SJSA1 (cell line): Measurements from ENCODE around the gene SLC17A7. TPM values are rescaled to one million over a fixed set of nuclear protein-coding genes. Genes with fewer than 3 reads are reported as not detected.

Source experiments
- DNase-seq, 2 experiments: peaks; one replicate each; pipeline ENCODE4 v3.0.0-alpha.2; 2015 to 2020; ENCODE audit warnings: low spot score in 2 of 2, low read depth in 1 of 2
- H3K27ac ChIP-seq: fragments of 250-450 bp; sonication (Bioruptor Pico); 2 replicates; pipeline ENCODE4 v1.5.1; 2020; ENCODE audit warnings: mild to moderate bottlenecking, moderate library complexity
- H3K27me3 ChIP-seq: fragments of 250-450 bp; sonication (Bioruptor Pico); replicated peaks from 2 replicates; pipeline ENCODE4 v1.5.1; 2020; ENCODE audit warnings: mild to moderate bottlenecking, moderate library complexity
- H3K36me3 ChIP-seq: fragments of 250-450 bp; sonication (Bioruptor Pico); 2 replicates; pipeline ENCODE4 v1.5.1; 2020; ENCODE audit warnings: mild to moderate bottlenecking
- H3K4me1 ChIP-seq: fragments of 250-450 bp; sonication (Bioruptor Pico); replicated peaks from 2 replicates; pipeline ENCODE4 v1.6.1; 2021; ENCODE audit warnings: mild to moderate bottlenecking
- H3K4me3 ChIP-seq: fragments of 250-450 bp; sonication (Bioruptor Pico); 2 replicates; pipeline ENCODE4 v1.5.1; 2020; ENCODE audit warnings: mild to moderate bottlenecking
- H3K9me3 ChIP-seq: fragments of 250-450 bp; sonication (Bioruptor Pico); replicated peaks from 2 replicates; pipeline ENCODE4 v1.5.1; 2020; ENCODE audit warnings: mild to moderate bottlenecking
- total RNA-seq: library from RNA; depleted of rRNA; stranded (reverse); fragments of >200 nt; shearing (Covaris generic); gene quantifications from 2 replicates; pipeline ENCODE4 v1.2.3, GENCODE V29; 2014

The SLC17A7 gene
- total RNA-seq, 1 experiment from 2014 or later: not detected

- Histone ChIP-seq H3K27me3 (peaks cover 94% of the 10 kb centered on the region), H3K4me3 (no peak overlapping the region), H3K27ac (no peak overlapping the region), H3K9me3 (peaks cover 2% of the 10 kb centered on the region; the same call in 1 of the 2 replicates), H3K36me3 (no peaks in the 10 kb centered on the region), H3K4me1 (peaks cover 16% of the 10 kb centered on the region)
- no peak for DNase-seq
Observed at GRCh38 chr19:49423985-49424303, 17.4 kb downstream of the SLC17A7 start.

GRCh38 chr19:49423071-49423984 lies 18.0 kb downstream of the SLC17A7 start, which contains the start of gene PTH2:
TSS of gene PTH2 (minus strand) at chr19:49423441. CDS start at chr19:49423339, 102 bp downstream.
- H3K27ac ChIP-seq: no peak within 1 kb of the TSS
- no peak for DNase-seq
- peaks cover 16% of the 10 kb centered on the region for H3K4me1 ChIP-seq
- peaks cover 92% of the 10 kb centered on the region for H3K27me3 ChIP-seq
- H3K4me3 ChIP-seq: no peak within 1 kb of the TSS
- peaks cover 2% of the 10 kb centered on the region; the same call in 1 of the 2 replicates for H3K9me3 ChIP-seq
- no peaks in the 10 kb centered on the region for H3K36me3 ChIP-seq

DNA sequence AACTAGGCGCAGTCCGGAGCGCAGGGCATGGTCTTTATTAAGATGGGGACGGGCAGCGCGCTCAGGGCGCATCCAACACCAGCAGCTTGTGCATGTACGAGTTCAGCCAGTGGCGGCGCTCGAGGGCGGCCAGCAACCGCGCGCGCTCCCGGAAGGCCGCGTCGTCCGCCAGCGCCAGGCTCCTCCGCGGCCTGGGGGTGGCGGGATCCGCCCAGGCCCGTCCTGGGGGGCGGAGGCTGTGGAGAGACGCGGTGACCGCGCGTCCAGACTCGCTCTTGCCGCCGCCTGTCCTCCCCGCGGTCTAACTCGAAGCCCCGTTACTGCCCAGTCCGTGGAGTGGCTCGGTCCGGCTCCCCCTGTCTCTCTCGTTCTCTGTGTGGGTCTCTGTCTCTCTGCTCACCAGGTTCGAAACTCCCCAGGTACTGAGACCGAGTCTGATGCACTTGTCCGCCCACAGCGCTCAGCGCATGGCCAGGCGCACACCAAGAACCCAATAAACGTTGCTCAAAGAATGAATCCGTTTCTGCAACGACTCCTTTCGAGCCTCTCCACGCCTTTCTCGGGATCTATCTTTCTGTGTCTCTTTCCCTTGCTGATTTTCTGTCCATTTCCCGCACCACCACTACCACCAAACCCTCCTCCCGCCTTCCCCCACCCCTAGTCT lies 18.8 kb downstream of the SLC17A7 start:
- Histone ChIP-seq H3K9me3 (peaks cover 2% of the 10 kb centered on the region; the same call in 1 of the 2 replicates), H3K36me3 (no peaks in the 10 kb centered on the region), H3K27me3 (peaks cover 92% of the 10 kb centered on the region), H3K4me1 (peaks cover 16% of the 10 kb centered on the region), H3K27ac (no peak overlapping the region), H3K4me3 (no peak overlapping the region)
- DNase-seq: no peak

DNA sequence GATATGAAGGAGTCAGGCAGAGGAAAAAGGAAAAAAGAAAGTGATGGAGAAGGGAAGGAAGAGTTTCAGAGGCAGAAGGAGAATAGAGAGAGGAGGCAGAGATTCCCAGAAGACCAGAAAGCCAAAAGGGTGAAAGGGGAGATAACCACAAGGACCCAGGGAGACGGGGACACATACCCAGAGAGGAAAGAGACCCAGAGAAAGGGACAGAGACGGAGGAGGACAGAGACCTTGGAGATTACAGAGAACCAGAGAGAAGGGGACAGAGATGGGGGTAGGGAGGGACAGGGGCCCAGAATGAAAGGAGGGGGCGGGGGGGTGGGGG lies 19.5 kb downstream of the SLC17A7 start:
- Histone ChIP-seq H3K4me1 (peaks cover 16% of the 10 kb centered on the region), H3K4me3 (no peak overlapping the region), H3K27ac (no peak overlapping the region), H3K27me3 (peaks cover 93% of the 10 kb centered on the region), H3K9me3 (peaks cover 2% of the 10 kb centered on the region; the same call in 1 of the 2 replicates), H3K36me3 (no peaks in the 10 kb centered on the region)
- DNase-seq: no peak

DNA sequence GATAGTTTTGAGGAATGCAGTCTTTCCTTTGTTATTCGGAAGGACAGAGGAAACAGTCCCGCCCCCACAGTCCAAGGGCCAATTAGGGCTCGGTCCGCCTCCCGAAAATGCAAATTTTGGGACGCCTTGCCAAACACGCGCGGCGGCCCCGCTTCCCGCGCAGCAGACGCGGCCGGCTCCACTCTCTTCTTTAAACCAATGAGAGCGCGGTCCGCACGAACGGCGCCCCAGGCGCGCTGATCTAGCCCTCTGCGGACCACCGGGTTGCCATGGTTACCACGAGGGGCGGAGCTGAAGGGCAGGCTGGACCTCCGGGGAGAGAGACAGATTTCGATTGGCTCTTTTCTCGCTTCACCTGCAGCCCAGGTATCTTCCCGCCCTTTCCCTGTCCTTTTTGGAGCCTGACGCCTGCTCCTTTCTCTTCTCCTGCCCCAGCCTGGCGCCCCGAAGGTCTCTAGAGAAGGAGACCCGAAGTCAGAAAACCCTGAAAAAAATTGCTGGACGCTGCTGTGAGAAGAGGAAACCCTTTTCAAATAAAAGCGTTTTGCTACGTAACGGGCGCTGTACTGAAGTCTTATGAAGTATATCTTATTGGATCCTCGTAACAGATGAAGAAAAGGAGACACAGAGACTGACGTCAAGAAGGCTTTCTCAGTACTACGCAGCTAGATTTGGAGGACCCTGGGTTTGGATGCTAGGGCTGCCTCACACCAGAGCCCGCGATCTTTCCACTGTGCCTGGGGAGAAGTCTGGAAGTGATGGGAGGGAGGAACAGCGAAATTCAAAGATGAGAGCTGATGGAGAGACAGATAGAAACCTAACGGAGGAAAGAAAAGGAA lies 20.1 kb downstream of the SLC17A7 start:
- Histone ChIP-seq H3K9me3 (peaks cover 2% of the 10 kb centered on the region; the same call in 1 of the 2 replicates), H3K27me3 (peaks cover 93% of the 10 kb centered on the region), H3K4me3 (no peak overlapping the region), H3K27ac (no peak overlapping the region), H3K4me1 (peaks cover 16% of the 10 kb centered on the region), H3K36me3 (no peaks in the 10 kb centered on the region)
- DNase-seq: peak; percentile 49 to 64

DNA sequence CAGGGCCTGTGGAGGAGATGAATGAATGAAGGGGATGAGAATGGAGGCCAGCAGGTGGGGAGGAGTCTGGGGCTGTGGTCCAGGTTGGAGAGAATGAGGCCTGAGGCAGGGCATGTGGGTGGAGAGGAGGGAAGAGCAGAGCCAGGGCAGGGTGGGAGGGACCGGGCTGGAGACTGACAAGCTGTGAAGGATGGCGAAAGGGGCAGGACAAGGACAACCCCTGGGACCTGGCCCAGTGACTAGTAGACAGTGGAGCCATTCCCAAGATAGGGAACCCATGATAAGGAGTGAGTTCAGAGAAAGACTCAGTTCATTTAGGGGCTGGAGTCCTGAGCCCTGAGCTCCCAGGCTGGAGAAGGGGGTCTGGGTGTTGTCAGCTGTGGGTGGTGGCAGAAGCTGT lies 21.1 kb downstream of the SLC17A7 start:
- DNase-seq: no peak
- H3K36me3 ChIP-seq: no peaks in the 10 kb centered on the region
- peaks cover 2% of the 10 kb centered on the region; the same call in 1 of the 2 replicates for H3K9me3 ChIP-seq
- peaks cover 88% of the 10 kb centered on the region for H3K27me3 ChIP-seq
- peaks cover 12% of the 10 kb centered on the region for H3K4me1 ChIP-seq
- H3K4me3 ChIP-seq: no peak overlapping the region
- no peak overlapping the region for H3K27ac ChIP-seq

GRCh38 chr19:49419173-49419572 lies 22.2 kb downstream of the SLC17A7 start:
- Histone ChIP-seq H3K9me3 (peaks cover 2% of the 10 kb centered on the region; the same call in 1 of the 2 replicates), H3K27ac (no peak overlapping the region), H3K4me3 (no peak overlapping the region), H3K27me3 (peaks cover 77% of the 10 kb centered on the region), H3K36me3 (no peaks in the 10 kb centered on the region), H3K4me1 (peaks cover 12% of the 10 kb centered on the region)
- no peak for DNase-seq

GRCh38 chr19:49418511-49418910 lies 22.8 kb downstream of the SLC17A7 start:
- Histone ChIP-seq H3K9me3 (no peaks in the 10 kb centered on the region; the same call in 1 of the 2 replicates), H3K4me1 (peaks cover 12% of the 10 kb centered on the region), H3K27ac (no peak overlapping the region), H3K4me3 (no peak overlapping the region), H3K36me3 (no peaks in the 10 kb centered on the region), H3K27me3 (peaks cover 71% of the 10 kb centered on the region)
- DNase-seq: no peak

DNA sequence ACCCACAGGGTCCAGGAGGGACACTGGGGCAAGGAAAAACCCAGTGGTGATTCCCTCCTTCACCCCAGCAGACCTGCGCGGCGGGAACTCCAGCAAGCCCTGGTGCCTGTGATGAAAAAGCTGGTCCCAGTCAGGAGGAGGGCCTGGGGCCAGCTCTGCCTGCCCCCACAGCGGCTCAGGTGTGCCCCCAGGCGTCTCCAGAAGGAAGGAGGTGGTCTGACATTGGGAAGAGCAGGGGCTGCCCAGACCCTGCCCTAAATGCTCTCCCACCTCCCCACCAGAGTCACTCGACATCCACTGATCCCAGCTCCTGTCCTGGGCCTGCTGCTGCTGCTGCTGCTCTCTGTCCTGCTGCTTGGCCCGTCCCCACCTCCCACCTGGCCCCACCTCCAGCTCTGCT lies 24.2 kb downstream of the SLC17A7 start:
- H3K27me3 ChIP-seq: peaks cover 56% of the 10 kb centered on the region
- DNase-seq: no peak
- H3K4me1 ChIP-seq: peaks cover 5% of the 10 kb centered on the region
- no peaks in the 10 kb centered on the region; the same call in 1 of the 2 replicates for H3K9me3 ChIP-seq
- H3K4me3 ChIP-seq: no peak overlapping the region
- H3K36me3 ChIP-seq: no peaks in the 10 kb centered on the region
- H3K27ac ChIP-seq: no peak overlapping the region

- Histone ChIP-seq H3K36me3 (no peaks in the 10 kb centered on the region), H3K4me3 (no peak overlapping the region), H3K9me3 (no peaks in the 10 kb centered on the region), H3K4me1 (no peaks in the 10 kb centered on the region; the same call in 1 of the 2 replicates), H3K27ac (no peak overlapping the region), H3K27me3 (peaks cover 45% of the 10 kb centered on the region)
- no peak for DNase-seq
Observed at GRCh38 chr19:49415810-49416200, 25.5 kb downstream of the SLC17A7 start.

DNA sequence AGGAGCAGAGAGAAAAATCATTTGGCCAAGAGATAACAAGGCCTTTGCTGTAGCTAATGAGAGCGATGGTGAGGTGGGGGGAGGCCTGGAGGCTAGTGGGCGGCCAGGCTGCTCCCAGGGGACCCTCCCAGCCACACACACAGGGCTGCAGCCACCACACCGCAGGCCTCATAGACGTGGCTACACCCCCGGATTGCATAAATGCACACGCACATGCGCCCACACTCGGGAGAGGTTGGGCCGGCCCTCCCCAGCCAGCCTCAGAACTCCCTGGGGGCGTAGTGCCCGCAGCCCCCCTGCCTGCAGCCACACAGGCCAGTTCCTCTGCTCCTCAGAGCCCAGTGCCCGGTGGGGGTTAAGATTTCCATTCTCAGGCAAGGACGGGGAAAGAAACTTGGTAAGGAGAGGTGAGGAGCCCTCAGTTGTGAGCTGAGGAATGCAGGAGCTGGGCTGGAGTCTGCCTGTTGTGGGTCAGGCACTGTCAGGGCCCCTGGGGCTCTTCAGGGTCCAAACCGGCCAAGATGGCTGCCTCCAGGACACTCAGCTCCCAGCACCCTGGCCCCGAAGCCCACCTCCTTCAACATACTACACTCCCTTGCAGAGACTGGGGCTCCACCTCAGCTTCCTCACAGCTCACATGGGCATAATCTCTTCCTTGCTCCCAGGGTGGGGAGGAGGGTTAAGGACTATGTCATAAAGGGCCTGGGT lies 26.1 kb downstream of the SLC17A7 start:
- Histone ChIP-seq H3K27ac (no peak overlapping the region), H3K4me1 (no peaks in the 10 kb centered on the region), H3K36me3 (no peaks in the 10 kb centered on the region), H3K27me3 (peaks cover 39% of the 10 kb centered on the region), H3K9me3 (no peaks in the 10 kb centered on the region), H3K4me3 (no peak overlapping the region)
- no peak for DNase-seq

DNA sequence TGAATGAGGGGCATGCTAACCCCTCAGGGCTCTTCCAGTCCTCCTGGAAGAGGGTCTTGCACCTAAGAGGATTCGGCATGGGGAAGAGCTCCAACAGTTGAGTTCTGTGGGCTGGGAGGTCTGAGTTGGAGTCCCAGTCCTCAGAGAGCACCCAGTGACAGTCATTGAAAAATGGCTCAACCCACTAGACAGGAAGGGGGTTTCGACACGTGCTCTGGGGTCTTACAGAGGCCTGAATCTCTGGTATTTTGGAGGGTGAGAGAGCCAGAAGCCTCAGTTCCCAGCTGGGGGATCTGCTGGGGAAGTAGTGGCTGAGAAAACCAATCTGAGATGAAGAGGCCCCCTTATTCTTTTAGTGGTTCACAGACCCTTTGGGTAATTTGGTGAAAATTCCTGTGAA lies 27.1 kb downstream of the SLC17A7 start:
- Histone ChIP-seq H3K4me1 (no peaks in the 10 kb centered on the region), H3K27me3 (peaks cover 31% of the 10 kb centered on the region), H3K4me3 (no peak overlapping the region), H3K27ac (no peak overlapping the region), H3K9me3 (no peaks in the 10 kb centered on the region), H3K36me3 (no peaks in the 10 kb centered on the region)
- no peak for DNase-seq

GRCh38 chr19:49413348-49413747 lies 28.0 kb downstream of the SLC17A7 start:
- H3K27me3 ChIP-seq: peaks cover 24% of the 10 kb centered on the region
- no peak for DNase-seq

More at GRCh38 chr19:49413348-49413747, 28.0 kb downstream of the SLC17A7 start:
- H3K4me3 ChIP-seq: no peak overlapping the region
- no peaks in the 10 kb centered on the region for H3K4me1 ChIP-seq
- H3K27ac ChIP-seq: no peak overlapping the region
- H3K9me3 ChIP-seq: no peaks in the 10 kb centered on the region
- no peaks in the 10 kb centered on the region for H3K36me3 ChIP-seq
